Tibial nerve (tissue), 4 donors: ENCODE data around the gene USP46. TPM values are rescaled to one million over a fixed set of nuclear protein-coding genes. Genes with fewer than 3 reads are reported as not detected.

Source experiments
- DNase-seq, 2 donors: peaks; one replicate each; pipeline ENCODE4 v3.0.0-alpha.2; 2019; ENCODE audit warnings: low spot score in 2 of 2
- H3K27ac ChIP-seq, 4 donors: fragments of 200-600 bp; sonication (generic) in 3 of 4; one replicate each; pipeline ENCODE4 v1.5.1; 2017 to 2019; ENCODE audit warnings: mild to moderate bottlenecking in 1 of 4
- H3K27me3 ChIP-seq, 2 donors: fragments of 200-600 bp; sonication (generic) in 1 of 2; one replicate each; pipeline versions ENCODE4 v1.5.1 to v1.6.0; 2017 to 2019
- H3K36me3 ChIP-seq, 3 donors: fragments of 200-600 bp; sonication (generic); one replicate each; pipeline ENCODE4 v1.5.1; 2018 to 2019
- H3K4me1 ChIP-seq, 4 donors: fragments of 200-600 bp; sonication (generic) in 3 of 4; one replicate each; pipeline ENCODE4 v1.5.1; 2017 to 2019
- H3K4me3 ChIP-seq, 4 donors: fragments of 200-600 bp; sonication (generic) in 3 of 4; one replicate each; pipeline ENCODE4 v1.5.1; 2017 to 2019; ENCODE audit warnings: mild to moderate bottlenecking in 1 of 4, moderate library complexity in 1 of 4
- H3K9me3 ChIP-seq, 4 donors: fragments of 200-600 bp; sonication (generic) in 3 of 4; one replicate each; pipeline ENCODE4 v1.5.1; 2017 to 2019
- EP300 ChIP-seq, 2 donors: sonication (generic); formaldehyde crosslinking; IDR thresholded peaks; one replicate each; pipeline ENCODE4 v1.6.1; 2017; ENCODE audit warnings: antibody characterized with exemption in 2 of 2, mild to moderate bottlenecking in 1 of 2
- POLR2A ChIP-seq, 2 donors: fragments of 450-650 bp; IDR thresholded peaks; one replicate each; pipeline ENCODE4 v1.6.1; 2017; ENCODE audit warnings: antibody characterized with exemption in 2 of 2, mild to moderate bottlenecking in 2 of 2, moderate library complexity in 2 of 2
- WGBS, 2 donors: methylation state at CpG; one replicate each; pipeline ENCODE4 v1.1.5; 2018; 5-methylcytosine and 5-hydroxymethylcytosine counted together
- total RNA-seq, 4 donors: library from RNA; depleted of rRNA; stranded (reverse); fragments of >200 nt; gene quantifications; one replicate each; pipeline ENCODE4 v1.1.0, GENCODE V29; 2016
- TF ChIP-seq, protein P1 (sequence below), 5 experiments: fragments of 200-600 bp in 3 of 5; fragments of 450-650 bp in 2 of 5; sonication (generic) in 3 of 5; IDR thresholded peaks; one replicate each; pipeline ENCODE4 v1.5.1; 2016 to 2019; ENCODE audit warnings: antibody characterized with exemption in 5 of 5, mild to moderate bottlenecking in 3 of 5, moderate library complexity in 2 of 5

USP46 gene
- total RNA-seq, 4 donors from 2014 or later: 28.2 to 55.5 (median 37.9) TPM

DNA sequence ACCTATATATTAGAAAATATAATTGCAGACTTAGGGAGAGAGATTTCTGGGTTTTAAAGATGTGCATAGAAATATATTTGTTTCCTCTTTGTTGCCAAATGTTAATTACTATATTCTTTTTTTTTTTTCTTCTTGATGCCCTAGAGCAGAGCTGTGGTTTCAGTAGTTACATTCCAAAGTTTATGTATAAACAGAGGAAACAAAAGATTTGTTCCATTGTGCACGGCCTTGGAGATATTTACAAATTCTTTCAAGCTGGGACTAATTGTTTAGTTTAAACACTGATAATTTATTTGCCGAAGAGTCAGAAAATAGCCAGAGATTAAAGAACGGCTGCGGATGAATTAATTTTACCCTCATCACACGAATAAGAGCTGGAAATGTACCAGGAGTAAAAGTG is 85.1 kb downstream of the USP46 start:
- H3K4me3 ChIP-seq: no peak overlapping the region
- no peaks in the 10 kb centered on the region for H3K9me3 ChIP-seq
- no peaks in the 10 kb centered on the region for H3K36me3 ChIP-seq
- TF ChIP-seq EP300 (IDR thresholded peaks at IDR 0.05) (no peak), POLR2A (IDR thresholded peaks at IDR 0.05) (no peak)
- TF ChIP-seq, protein P1, sequence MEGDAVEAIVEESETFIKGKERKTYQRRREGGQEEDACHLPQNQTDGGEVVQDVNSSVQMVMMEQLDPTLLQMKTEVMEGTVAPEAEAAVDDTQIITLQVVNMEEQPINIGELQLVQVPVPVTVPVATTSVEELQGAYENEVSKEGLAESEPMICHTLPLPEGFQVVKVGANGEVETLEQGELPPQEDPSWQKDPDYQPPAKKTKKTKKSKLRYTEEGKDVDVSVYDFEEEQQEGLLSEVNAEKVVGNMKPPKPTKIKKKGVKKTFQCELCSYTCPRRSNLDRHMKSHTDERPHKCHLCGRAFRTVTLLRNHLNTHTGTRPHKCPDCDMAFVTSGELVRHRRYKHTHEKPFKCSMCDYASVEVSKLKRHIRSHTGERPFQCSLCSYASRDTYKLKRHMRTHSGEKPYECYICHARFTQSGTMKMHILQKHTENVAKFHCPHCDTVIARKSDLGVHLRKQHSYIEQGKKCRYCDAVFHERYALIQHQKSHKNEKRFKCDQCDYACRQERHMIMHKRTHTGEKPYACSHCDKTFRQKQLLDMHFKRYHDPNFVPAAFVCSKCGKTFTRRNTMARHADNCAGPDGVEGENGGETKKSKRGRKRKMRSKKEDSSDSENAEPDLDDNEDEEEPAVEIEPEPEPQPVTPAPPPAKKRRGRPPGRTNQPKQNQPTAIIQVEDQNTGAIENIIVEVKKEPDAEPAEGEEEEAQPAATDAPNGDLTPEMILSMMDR (IDR thresholded peaks at IDR 0.05): no peak
- H3K27me3 ChIP-seq: no peaks in the 10 kb centered on the region
- WGBS, 2 donors: 59 to 65% methylated on average over 5 of the region's 5 CpGs
- no peaks in the 10 kb centered on the region for H3K4me1 ChIP-seq
- DNase-seq: no peak
- no peak overlapping the region for H3K27ac ChIP-seq

DNA sequence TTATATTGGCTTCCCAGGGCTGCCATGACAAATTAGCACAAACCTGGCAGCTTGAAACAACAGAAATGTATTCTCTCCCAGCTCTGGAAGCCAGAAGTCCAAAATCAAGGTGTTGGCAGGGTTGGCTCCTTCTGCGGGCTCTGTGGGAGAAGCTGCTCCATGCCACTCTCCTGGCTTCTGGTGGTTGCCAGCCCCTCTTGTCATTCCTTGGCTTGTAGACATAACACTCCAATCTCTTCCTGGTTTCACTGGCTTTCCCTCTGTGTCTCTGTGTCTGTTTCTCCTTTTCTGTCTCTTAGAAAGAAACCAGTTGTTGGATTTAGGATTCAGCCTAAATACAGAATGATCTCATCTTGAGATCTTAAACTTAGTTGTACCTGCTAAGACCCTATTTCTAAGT is 85.5 kb downstream of the USP46 start:
- H3K4me3 ChIP-seq: no peak overlapping the region
- no peaks in the 10 kb centered on the region for H3K36me3 ChIP-seq
- H3K27ac ChIP-seq: no peak overlapping the region
- H3K9me3 ChIP-seq: no peaks in the 10 kb centered on the region
- no peak for DNase-seq
- WGBS, 2 donors: 96 to 100% methylated on average over 1 of the region's 1 CpG
- TF ChIP-seq POLR2A (IDR thresholded peaks at IDR 0.05): no peak
- no peak for TF ChIP-seq EP300 (IDR thresholded peaks at IDR 0.05)
- TF ChIP-seq, protein P1 (IDR thresholded peaks at IDR 0.05): no peak
- H3K4me1 ChIP-seq: no peaks in the 10 kb centered on the region
- no peaks in the 10 kb centered on the region for H3K27me3 ChIP-seq

DNA sequence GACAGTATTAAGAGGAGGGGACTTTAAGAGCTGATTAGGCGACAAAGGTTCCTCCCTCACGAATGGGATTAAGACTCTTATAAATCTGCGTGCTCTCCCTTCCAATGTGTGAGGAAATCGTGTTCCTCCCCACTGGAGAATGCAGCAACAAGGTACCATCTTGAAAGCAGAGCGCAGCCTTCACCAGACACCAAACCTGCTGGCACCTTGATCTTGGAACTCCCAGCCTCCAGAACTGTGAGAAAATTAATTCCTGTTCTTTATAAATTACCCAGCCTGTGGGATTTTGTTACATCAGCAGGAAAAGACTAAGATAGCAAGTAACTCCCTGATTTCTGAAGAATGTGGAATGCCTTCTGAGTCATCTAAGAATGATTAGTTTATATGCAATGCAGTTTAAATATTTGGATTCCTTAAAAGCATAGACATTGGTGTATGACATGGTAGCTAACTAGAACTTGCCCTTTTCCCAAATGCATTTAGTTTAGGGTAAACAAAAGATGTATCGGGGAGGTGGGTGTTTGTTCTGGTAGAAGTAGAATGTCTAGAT is 86.1 kb downstream of the USP46 start:
- H3K27ac ChIP-seq: no peak overlapping the region
- no peaks in the 10 kb centered on the region for H3K9me3 ChIP-seq
- no peaks in the 10 kb centered on the region for H3K36me3 ChIP-seq
- H3K4me1 ChIP-seq: no peaks in the 10 kb centered on the region
- 85 to 92% methylated on average over 6 of the region's 6 CpGs for WGBS, 2 donors
- DNase-seq: no peak
- H3K4me3 ChIP-seq: no peak overlapping the region
- TF ChIP-seq, protein P1 (IDR thresholded peaks at IDR 0.05): no peak
- no peak for TF ChIP-seq EP300 (IDR thresholded peaks at IDR 0.05)
- TF ChIP-seq POLR2A (IDR thresholded peaks at IDR 0.05): no peak
- no peaks in the 10 kb centered on the region for H3K27me3 ChIP-seq

DNA sequence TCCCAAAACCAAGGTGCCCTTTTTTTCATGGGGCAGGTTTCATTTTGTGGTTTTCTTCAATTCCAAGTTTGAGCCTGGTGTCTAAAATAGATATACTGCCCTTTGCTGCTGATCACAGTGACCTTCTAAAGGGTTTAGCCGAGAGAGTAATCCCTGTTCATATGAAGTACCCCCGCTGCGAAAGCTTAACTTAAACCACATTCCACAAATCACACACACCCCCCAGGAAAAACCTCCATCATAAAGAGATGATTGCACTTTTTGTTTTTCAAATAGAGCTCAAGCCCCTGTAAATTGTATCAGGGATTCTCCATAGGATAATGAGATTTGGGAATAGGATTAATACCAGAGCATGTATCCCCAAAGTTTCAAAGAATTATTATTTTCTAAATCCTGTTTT is 90.8 kb downstream of the USP46 start:
- no peak overlapping the region for H3K27ac ChIP-seq
- H3K4me1 ChIP-seq: no peaks in the 10 kb centered on the region
- DNase-seq: no peak
- no peaks in the 10 kb centered on the region for H3K27me3 ChIP-seq
- no peak for TF ChIP-seq POLR2A (IDR thresholded peaks at IDR 0.05)
- TF ChIP-seq, protein P1 (IDR thresholded peaks at IDR 0.05): no peak
- no peak for TF ChIP-seq EP300 (IDR thresholded peaks at IDR 0.05)
- WGBS, 2 donors: 70 to 72% methylated on average over 3 of the region's 3 CpGs
- H3K9me3 ChIP-seq: no peaks in the 10 kb centered on the region
- no peaks in the 10 kb centered on the region for H3K36me3 ChIP-seq
- H3K4me3 ChIP-seq: no peak overlapping the region

DNA sequence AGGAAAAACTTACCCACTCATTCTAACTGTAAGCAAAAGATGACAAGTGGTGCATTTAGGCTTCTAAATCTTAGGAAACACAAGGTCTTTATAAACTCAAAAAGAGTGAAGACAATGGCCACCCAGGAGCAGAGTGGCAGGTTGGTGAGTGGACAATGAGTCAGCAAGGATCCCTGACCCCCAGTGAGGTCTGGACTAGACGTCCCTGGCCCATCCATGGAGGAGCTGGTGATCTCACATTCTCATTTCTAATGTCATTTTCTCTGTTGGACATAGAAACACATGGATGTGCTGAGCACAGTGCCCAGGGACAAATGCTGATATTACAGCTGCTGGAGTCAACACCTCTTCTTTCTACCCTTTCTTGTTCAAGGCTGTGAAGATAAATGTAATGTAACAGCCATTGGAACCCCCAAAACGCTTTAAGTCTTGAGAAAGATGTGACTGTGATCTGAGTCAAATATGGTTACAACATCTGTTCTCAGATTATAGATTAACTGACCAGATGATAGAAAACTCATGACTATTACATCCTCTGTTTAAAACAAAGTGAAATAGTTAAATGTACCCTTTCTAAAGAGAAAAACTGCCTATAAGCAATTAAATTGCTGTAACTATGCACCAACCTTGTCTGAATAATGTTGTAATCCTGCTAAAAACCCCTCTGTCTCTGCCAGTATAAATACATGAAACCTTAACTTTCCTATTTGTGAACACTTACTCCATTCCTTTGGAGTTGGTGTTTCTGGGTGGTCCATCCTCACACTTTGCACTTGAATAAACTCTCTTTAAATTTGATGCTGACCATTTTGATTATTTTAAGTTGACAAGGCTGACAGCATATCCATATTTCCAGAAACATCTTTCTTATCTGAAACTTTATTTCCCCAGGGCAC is 92.7 kb downstream of the USP46 start:
- Histone ChIP-seq H3K9me3 (no peaks in the 10 kb centered on the region), H3K27me3 (no peaks in the 10 kb centered on the region), H3K27ac (no peak overlapping the region), H3K4me1 (no peaks in the 10 kb centered on the region), H3K36me3 (no peaks in the 10 kb centered on the region), H3K4me3 (no peak overlapping the region)
- 53 to 64% methylated on average over 2 of the region's 2 CpGs for WGBS, 2 donors
- no peak for DNase-seq
- TF ChIP-seq, protein P1 (IDR thresholded peaks at IDR 0.05): no peak
- TF ChIP-seq POLR2A (IDR thresholded peaks at IDR 0.05): no peak
- no peak for TF ChIP-seq EP300 (IDR thresholded peaks at IDR 0.05)
